Right atrium auricular region (tissue), 2 donors: ENCODE results near the gene TSPAN5. TPM values are rescaled to one million over a fixed set of nuclear protein-coding genes. Genes with fewer than 3 reads are reported as not detected.

Experiments
- DNase-seq: peaks from one replicate; pipeline ENCODE4 v3.0.0-alpha.2; 2019; ENCODE audit warnings: low spot score
- H3K27ac ChIP-seq, 2 donors: fragments of 200-600 bp; sonication (generic); 1 replicate in 1 of 2; 2 replicates in 1 of 2; pipeline ENCODE4 v1.5.1; 2016 to 2019
- H3K27me3 ChIP-seq, 2 donors: fragments of 200-600 bp; sonication (generic); one replicate each; pipeline versions ENCODE4 v1.5.1 to v1.6.0; 2017 to 2019
- H3K36me3 ChIP-seq: fragments of 200-600 bp; sonication (generic); one replicate; pipeline ENCODE4 v1.5.1; 2016
- H3K4me1 ChIP-seq, 2 donors: fragments of 200-600 bp; sonication (generic); one replicate each; pipeline versions ENCODE4 v1.5.1 to v1.6.0; 2017 to 2019
- H3K4me3 ChIP-seq, 2 donors: fragments of 200-600 bp; sonication (generic); 1 replicate in 1 of 2; 2 replicates in 1 of 2; pipeline ENCODE4 v1.5.1; 2017 to 2019; ENCODE audit warnings: mild to moderate bottlenecking in 1 of 2, moderate library complexity in 1 of 2
- H3K9me3 ChIP-seq, 2 donors: fragments of 200-600 bp; sonication (generic); one replicate each; pipeline ENCODE4 v1.5.1; 2019
- total RNA-seq, 2 donors: library from RNA; depleted of rRNA; stranded (reverse); fragments of >200 nt; gene quantifications; one replicate each; pipeline ENCODE4 v1.1.0, GENCODE V29; 2016
- TF ChIP-seq, protein P1 (sequence below), 2 donors: fragments of 200-600 bp; sonication (generic); IDR thresholded peaks; one replicate each; pipeline ENCODE4 v1.5.1; 2019; ENCODE audit warnings: antibody characterized with exemption in 2 of 2

Gene TSPAN5
- total RNA-seq, 2 donors from 2014 or later = 1.8 to 5.7 TPM

DNA sequence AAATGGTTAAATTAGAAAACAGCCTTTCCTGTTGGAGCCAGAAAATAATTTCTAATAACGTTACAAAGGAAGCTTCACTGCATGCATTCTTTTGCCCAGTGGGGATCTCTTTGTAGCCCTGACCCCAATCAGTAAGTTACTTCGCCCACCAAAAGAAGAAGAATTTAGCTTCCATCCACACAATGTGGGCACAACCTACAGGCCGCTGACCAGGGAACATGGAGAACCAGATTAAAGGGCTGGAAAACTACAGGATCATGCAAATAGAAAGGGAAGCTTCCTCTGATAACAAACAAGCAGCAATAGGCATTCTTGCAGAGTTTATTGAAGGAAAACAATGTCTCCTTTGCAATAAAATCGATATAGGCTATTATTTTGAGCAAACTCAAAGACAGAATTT, 21.3 kb upstream of the TSPAN5 start:
- H3K4me3 ChIP-seq = no peak overlapping the region
- H3K27ac ChIP-seq = no peak overlapping the region
- H3K4me1 ChIP-seq = no peaks in the 10 kb centered on the region
- H3K27me3 ChIP-seq = no peaks in the 10 kb centered on the region
- no peak for DNase-seq
- TF ChIP-seq, protein P1, sequence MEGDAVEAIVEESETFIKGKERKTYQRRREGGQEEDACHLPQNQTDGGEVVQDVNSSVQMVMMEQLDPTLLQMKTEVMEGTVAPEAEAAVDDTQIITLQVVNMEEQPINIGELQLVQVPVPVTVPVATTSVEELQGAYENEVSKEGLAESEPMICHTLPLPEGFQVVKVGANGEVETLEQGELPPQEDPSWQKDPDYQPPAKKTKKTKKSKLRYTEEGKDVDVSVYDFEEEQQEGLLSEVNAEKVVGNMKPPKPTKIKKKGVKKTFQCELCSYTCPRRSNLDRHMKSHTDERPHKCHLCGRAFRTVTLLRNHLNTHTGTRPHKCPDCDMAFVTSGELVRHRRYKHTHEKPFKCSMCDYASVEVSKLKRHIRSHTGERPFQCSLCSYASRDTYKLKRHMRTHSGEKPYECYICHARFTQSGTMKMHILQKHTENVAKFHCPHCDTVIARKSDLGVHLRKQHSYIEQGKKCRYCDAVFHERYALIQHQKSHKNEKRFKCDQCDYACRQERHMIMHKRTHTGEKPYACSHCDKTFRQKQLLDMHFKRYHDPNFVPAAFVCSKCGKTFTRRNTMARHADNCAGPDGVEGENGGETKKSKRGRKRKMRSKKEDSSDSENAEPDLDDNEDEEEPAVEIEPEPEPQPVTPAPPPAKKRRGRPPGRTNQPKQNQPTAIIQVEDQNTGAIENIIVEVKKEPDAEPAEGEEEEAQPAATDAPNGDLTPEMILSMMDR (IDR thresholded peaks at IDR 0.05) = no peak
- no peaks in the 10 kb centered on the region for H3K36me3 ChIP-seq
- no peaks in the 10 kb centered on the region for H3K9me3 ChIP-seq

DNA sequence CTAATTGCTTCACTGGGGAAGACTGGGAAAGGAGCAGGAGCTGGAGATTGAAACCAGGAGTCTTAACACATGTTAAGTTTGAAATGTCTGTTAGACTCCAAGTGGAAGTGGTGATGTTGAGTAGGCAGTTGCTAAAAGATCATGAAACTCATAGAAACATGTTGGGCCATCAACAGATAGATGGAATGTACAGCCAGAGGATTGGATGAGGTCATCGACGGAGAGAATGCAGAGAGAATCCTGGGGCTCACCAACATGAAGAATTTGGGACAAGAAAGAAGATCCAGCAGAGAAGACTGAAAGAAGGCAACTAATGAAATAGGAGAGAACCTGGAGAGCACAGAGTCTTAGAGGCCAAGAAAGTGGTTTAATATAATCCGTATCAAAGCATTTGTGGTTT, 19.4 kb upstream of the TSPAN5 start:
- TF ChIP-seq, protein P1 (IDR thresholded peaks at IDR 0.05) = no peak
- H3K36me3 ChIP-seq = no peaks in the 10 kb centered on the region
- no peak for DNase-seq
- H3K4me3 ChIP-seq = no peak overlapping the region
- no peaks in the 10 kb centered on the region for H3K4me1 ChIP-seq
- no peaks in the 10 kb centered on the region for H3K9me3 ChIP-seq
- H3K27ac ChIP-seq = no peak overlapping the region
- no peaks in the 10 kb centered on the region for H3K27me3 ChIP-seq

DNA sequence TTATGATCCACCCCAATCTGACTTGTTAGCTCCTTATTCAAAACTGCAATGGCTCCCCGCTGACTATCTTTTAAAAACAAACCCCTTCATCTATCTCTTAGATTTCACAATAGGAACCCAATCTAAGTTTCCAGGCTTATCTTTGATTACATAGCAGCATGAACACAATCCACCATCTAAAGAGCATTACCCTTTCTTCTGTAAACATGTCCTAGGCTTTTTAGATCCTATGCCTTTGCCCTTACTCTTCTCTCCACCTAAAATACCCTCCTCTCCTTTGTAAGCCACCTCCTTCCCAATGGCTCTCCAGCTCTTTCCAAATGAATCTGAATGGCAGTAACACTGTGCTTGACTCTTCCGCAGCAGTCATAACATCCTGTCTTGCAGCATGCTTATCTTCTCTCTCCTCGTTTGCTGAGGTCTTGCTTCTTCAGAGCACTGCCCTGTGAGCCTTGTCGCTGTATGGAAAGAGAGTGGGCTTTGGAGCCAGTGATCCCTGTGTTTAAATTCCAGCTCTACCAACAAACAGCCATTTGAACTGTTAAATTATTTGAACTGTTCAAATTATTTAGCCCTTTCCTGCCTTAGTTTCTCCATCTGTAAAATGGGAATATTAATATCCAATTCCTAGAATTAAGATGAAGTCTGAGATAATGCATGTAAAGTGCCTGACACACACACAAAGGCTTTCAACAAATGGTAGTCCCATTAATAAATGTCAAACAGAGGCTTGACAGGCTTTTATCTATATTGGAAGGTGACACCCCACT, 16.2 kb upstream of the TSPAN5 start:
- Histone ChIP-seq H3K27ac (no peak overlapping the region), H3K27me3 (no peaks in the 10 kb centered on the region), H3K9me3 (no peaks in the 10 kb centered on the region), H3K4me1 (no peaks in the 10 kb centered on the region), H3K4me3 (no peak overlapping the region), H3K36me3 (no peaks in the 10 kb centered on the region)
- no peak for DNase-seq
- TF ChIP-seq, protein P1 (IDR thresholded peaks at IDR 0.05) = no peak

DNA sequence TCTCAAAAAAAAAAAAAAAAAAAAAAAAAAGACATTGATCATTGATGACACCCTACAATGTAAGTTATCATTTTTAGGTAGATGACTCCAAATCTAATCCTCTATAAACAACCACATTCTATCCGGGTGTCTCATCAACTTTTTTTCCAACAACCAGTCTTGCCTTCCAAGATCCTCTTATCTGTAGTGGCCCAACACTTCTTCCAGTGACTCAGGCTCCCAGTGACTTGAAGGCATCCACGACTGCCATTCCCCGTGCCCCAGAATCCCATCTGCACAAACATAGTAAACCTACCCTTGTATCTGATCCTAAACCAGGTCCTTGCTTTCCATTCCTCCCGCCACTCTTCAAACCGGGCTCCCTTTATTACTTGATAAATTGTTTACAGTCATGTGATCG, 15.6 kb upstream of the TSPAN5 start:
- Histone ChIP-seq H3K27me3 (no peaks in the 10 kb centered on the region), H3K27ac (no peak overlapping the region), H3K36me3 (no peaks in the 10 kb centered on the region), H3K4me3 (no peak overlapping the region), H3K9me3 (no peaks in the 10 kb centered on the region), H3K4me1 (no peaks in the 10 kb centered on the region)
- no peak for DNase-seq
- TF ChIP-seq, protein P1 (IDR thresholded peaks at IDR 0.05) = no peak

DNA sequence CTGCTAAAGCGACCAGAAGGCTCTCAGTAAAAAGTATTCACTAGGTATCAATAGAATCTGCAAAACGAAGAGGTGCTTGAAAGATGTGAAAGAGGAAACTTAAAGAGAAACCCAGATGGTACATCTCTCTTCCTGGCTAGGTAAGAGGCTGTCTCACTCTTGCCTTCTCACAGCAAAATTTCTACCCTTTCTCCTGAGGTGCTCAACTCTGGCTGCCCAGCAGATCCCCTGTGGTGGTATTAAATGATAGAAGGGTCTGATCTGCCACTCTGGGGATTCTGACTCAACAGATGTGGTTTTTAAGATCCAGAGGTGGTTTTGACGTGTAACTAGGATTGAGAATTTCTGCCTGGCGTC, 14.9 kb upstream of the TSPAN5 start:
- no peaks in the 10 kb centered on the region for H3K9me3 ChIP-seq
- DNase-seq = no peak

More for the DNA sequence above, 14.9 kb upstream of the TSPAN5 start:
- no peak overlapping the region for H3K4me3 ChIP-seq
- TF ChIP-seq, protein P1 (IDR thresholded peaks at IDR 0.05) = no peak
- H3K36me3 ChIP-seq = no peaks in the 10 kb centered on the region
- H3K27ac ChIP-seq = no peak overlapping the region
- H3K4me1 ChIP-seq = no peaks in the 10 kb centered on the region
- H3K27me3 ChIP-seq = no peaks in the 10 kb centered on the region
